Loucy (cell line): ENCODE results near the gene KCNH4.

ENCODE experiments used
- H2AFZ ChIP-seq: fragments of 200-600 bp; sonication (generic); 2 replicates; pipeline ENCODE4 v1.6.0; 2016; ENCODE audit warnings: antibody characterized with exemption, mild to moderate bottlenecking, low read length, moderate library complexity
- H3F3A ChIP-seq: fragments of 200-600 bp; 2 replicates; pipeline ENCODE4 v1.6.0; 2016; ENCODE audit warnings: antibody characterized with exemption, low read depth, mild to moderate bottlenecking
- H3K27me3 ChIP-seq: fragments of 200-600 bp; sonication (generic); 2 replicates; pipeline ENCODE4 v1.6.1; 2014; ENCODE audit warnings: low read length, mild to moderate bottlenecking; ENCODE audit not compliant: insufficient read depth, poor library complexity, severe bottlenecking
- H3K36me3 ChIP-seq: fragments of 200-600 bp; sonication (generic); 2 replicates; pipeline ENCODE4 v1.6.1; 2016; ENCODE audit warnings: low read length; ENCODE audit not compliant: insufficient read depth
- H3K4me1 ChIP-seq: fragments of 200-600 bp; sonication (generic); 2 replicates; pipeline ENCODE4 v1.5.1; 2014; ENCODE audit warnings: low read length, mild to moderate bottlenecking; ENCODE audit not compliant: insufficient read depth, poor library complexity, severe bottlenecking
- H3K4me2 ChIP-seq: fragments of 200-600 bp; sonication (generic); 2 replicates; pipeline ENCODE4 v1.6.0; 2014; ENCODE audit warnings: antibody characterized with exemption, low read length, low read depth, mild to moderate bottlenecking; ENCODE audit not compliant: poor library complexity, severe bottlenecking
- H3K4me3 ChIP-seq: fragments of 200-600 bp; sonication (generic); 2 replicates; pipeline ENCODE4 v1.5.1; 2014; ENCODE audit warnings: low read length, mild to moderate bottlenecking, mixed read lengths; ENCODE audit not compliant: poor library complexity, severe bottlenecking
- H3K79me2 ChIP-seq: fragments of 200-600 bp; sonication (generic); 2 replicates; pipeline ENCODE4 v1.6.1; 2014; ENCODE audit warnings: low read length; ENCODE audit not compliant: insufficient read depth
- H3K9ac ChIP-seq: fragments of 200-600 bp; sonication (generic); 2 replicates; pipeline ENCODE4 v1.6.0; 2014; ENCODE audit warnings: mild to moderate bottlenecking, low read depth, low read length, moderate library complexity; ENCODE audit not compliant: poor library complexity, severe bottlenecking
- H3K9me2 ChIP-seq: fragments of 200-600 bp; sonication (generic); replicated peaks from 2 replicates; pipeline ENCODE4 v1.6.1; 2016; ENCODE audit warnings: low read depth, low read length, mixed read lengths
- H3K9me3 ChIP-seq: fragments of 200-600 bp; sonication (generic); 2 replicates; pipeline ENCODE4 v1.6.1; 2014; ENCODE audit warnings: mild to moderate bottlenecking, antibody characterized with exemption, low read length, low read depth; ENCODE audit not compliant: insufficient read depth
- H4K20me1 ChIP-seq: fragments of 200-600 bp; sonication (generic); 2 replicates; pipeline ENCODE4 v1.6.0; 2014; ENCODE audit warnings: antibody characterized with exemption, low read length, mild to moderate bottlenecking; ENCODE audit not compliant: insufficient read depth, poor library complexity, severe bottlenecking
- CTCF ChIP-seq: fragments of 200-600 bp; sonication (generic); conservative IDR thresholded peaks from 2 replicates; pipeline ENCODE4 v1.5.1; 2014; ENCODE audit warnings: mild to moderate bottlenecking, antibody characterized with exemption, low read length
- EZH2phosphoT487 ChIP-seq: fragments of 200-600 bp; IDR thresholded peaks from 2 replicates; pipeline ENCODE4 v1.6.1; 2018; ENCODE audit warnings: antibody characterized with exemption, mild to moderate bottlenecking, moderate library complexity, borderline replicate concordance

The KCNH4 gene

GRCh38 chr17:42198897-42199296 is 18.0 kb upstream of the KCNH4 start:
- no peak overlapping the region for H3K9ac ChIP-seq
- H3K4me2 ChIP-seq: no peak overlapping the region
- H3K9me2 ChIP-seq: no peaks in the 10 kb centered on the region
- peaks cover under 1% of the 10 kb centered on the region for H3K4me1 ChIP-seq
- TF ChIP-seq EZH2phosphoT487 (no peak), CTCF (no peak)
- no peaks in the 10 kb centered on the region for H3K9me3 ChIP-seq
- no peak overlapping the region for H2AFZ ChIP-seq
- no peaks in the 10 kb centered on the region for H4K20me1 ChIP-seq
- no peaks in the 10 kb centered on the region for H3K79me2 ChIP-seq
- no peak overlapping the region for H3K4me3 ChIP-seq
- no peaks in the 10 kb centered on the region for H3K27me3 ChIP-seq
- no peaks in the 10 kb centered on the region for H3F3A ChIP-seq
- peaks cover 36% of the 10 kb centered on the region; the same call in 1 of the 2 replicates for H3K36me3 ChIP-seq

GRCh38 chr17:42197564-42198156 is 16.7 kb upstream of the KCNH4 start:
- H3K4me1 ChIP-seq: peaks cover 12% of the 10 kb centered on the region
- H3F3A ChIP-seq: no peaks in the 10 kb centered on the region
- H3K79me2 ChIP-seq: peaks cover 10% of the 10 kb centered on the region; the same call in 1 of the 2 replicates
- peaks cover 25% of the 10 kb centered on the region; the same call in 1 of the 2 replicates for H3K36me3 ChIP-seq
- no peak overlapping the region for H2AFZ ChIP-seq
- H3K9me3 ChIP-seq: no peaks in the 10 kb centered on the region
- no peaks in the 10 kb centered on the region for H3K9me2 ChIP-seq
- no peak overlapping the region for H3K9ac ChIP-seq
- H3K4me2 ChIP-seq: no peak overlapping the region
- H3K4me3 ChIP-seq: no peak overlapping the region
- no peak for TF ChIP-seq EZH2phosphoT487
- H3K27me3 ChIP-seq: no peaks in the 10 kb centered on the region
- no peaks in the 10 kb centered on the region for H4K20me1 ChIP-seq

- peaks cover 12% of the 10 kb centered on the region for H3K4me1 ChIP-seq
- H3K9me3 ChIP-seq: no peaks in the 10 kb centered on the region
- peaks cover 10% of the 10 kb centered on the region; the same call in 1 of the 2 replicates for H3K79me2 ChIP-seq
- H2AFZ ChIP-seq: peak within 1 kb of the TSS; percentile 94
- H3K9me2 ChIP-seq: no peaks in the 10 kb centered on the region
- peak within 1 kb of the TSS; percentile 80 for H3K9ac ChIP-seq
- peak within 1 kb of the TSS; percentile 91 for H3K4me2 ChIP-seq
- H3F3A ChIP-seq: no peaks in the 10 kb centered on the region
- peak within 1 kb of the TSS; percentile 95 for H3K4me3 ChIP-seq
- H4K20me1 ChIP-seq: no peaks in the 10 kb centered on the region
- no peaks in the 10 kb centered on the region for H3K36me3 ChIP-seq
- H3K27me3 ChIP-seq: no peaks in the 10 kb centered on the region
- TF ChIP-seq EZH2phosphoT487 (no peak), CTCF (no peak)
These were observed 13.3 kb upstream of the KCNH4 start, which contains the start of gene GHDC for GRCh38 chr17:42193969-42194899. Gene GHDC, minus strand, starts transcription at chr17:42194494. Its CDS starts 913 bp downstream, at chr17:42193581.
